ENCODE data around the gene ACR.
"Not testable (repeated sequence)": the region's sequence is repeated elsewhere in the genome, so short reads cannot be mapped to it uniquely, and the experiment has no call there.

Gene ACR

GRCh38 chr22:50732681-50733080 is 5.3 kb upstream of the ACR start:
- no peak for DNase-seq (ENCODE audit: low read depth)

- no peak for DNase-seq (ENCODE audit: low read depth)
Measured at GRCh38 chr22:50733521-50734342, 4.3 kb upstream of the ACR start.

GRCh38 chr22:50734343-50734771 is 3.6 kb upstream of the ACR start:
- DNase-seq (ENCODE audit: low read depth): no peak

- DNase-seq (ENCODE audit: low read depth): no peak
Measured at GRCh38 chr22:50734986-50735738, 2.8 kb upstream of the ACR start.

GRCh38 chr22:50735739-50736030 is 2.3 kb upstream of the ACR start:
- no peak for DNase-seq (ENCODE audit: low read depth)

GRCh38 chr22:50738649-50739227 is 734 bp downstream of the ACR start:
- no peak for DNase-seq (ENCODE audit: low read depth)

GRCh38 chr22:50739279-50739691 is 1.3 kb downstream of the ACR start:
- DNase-seq (ENCODE audit: low read depth): no peak

GRCh38 chr22:50739894-50740293 is 1.9 kb downstream of the ACR start:
- DNase-seq (ENCODE audit: low read depth): no peak

GRCh38 chr22:50740714-50741113 is 2.7 kb downstream of the ACR start:
- not testable (repeated sequence) for DNase-seq (ENCODE audit: low read depth)

- DNase-seq (ENCODE audit: low read depth): not testable (repeated sequence)
Measured at GRCh38 chr22:50744424-50744823, 6.4 kb downstream of the ACR start.

- DNase-seq (ENCODE audit: low read depth): not testable (repeated sequence)
Measured at GRCh38 chr22:50747521-50747920, 9.5 kb downstream of the ACR start.

- not testable (repeated sequence) for DNase-seq (ENCODE audit: low read depth)
Measured at GRCh38 chr22:50748630-50749029, 10.6 kb downstream of the ACR start.

GRCh38 chr22:50749302-50750074 is 11.5 kb downstream of the ACR start:
- not testable (repeated sequence) for DNase-seq (ENCODE audit: low read depth)

- not testable (repeated sequence) for DNase-seq (ENCODE audit: low read depth)
Measured at GRCh38 chr22:50755251-50755650, 17.2 kb downstream of the ACR start.

- not testable (repeated sequence) for DNase-seq (ENCODE audit: low read depth)
Measured at GRCh38 chr22:50756406-50756805, 18.4 kb downstream of the ACR start.

GRCh38 chr22:50756949-50757491 is 19.0 kb downstream of the ACR start:
- DNase-seq (ENCODE audit: low read depth): not testable (repeated sequence)

- peak; percentile 11 for DNase-seq (ENCODE audit: low read depth)
Measured at GRCh38 chr22:50759597-50760341, 21.8 kb downstream of the ACR start.

GRCh38 chr22:50761829-50762228 is 23.8 kb downstream of the ACR start:
- DNase-seq (ENCODE audit: low read depth): not testable (repeated sequence)

- DNase-seq (ENCODE audit: low read depth): not testable (repeated sequence)
Measured at GRCh38 chr22:50764288-50764687, 26.3 kb downstream of the ACR start.

GRCh38 chr22:50775132-50775531 is 37.1 kb downstream of the ACR start:
- DNase-seq (ENCODE audit: low read depth): not testable (repeated sequence)

GRCh38 chr22:50777631-50778030 is 39.6 kb downstream of the ACR start:
- not testable (repeated sequence) for DNase-seq (ENCODE audit: low read depth)
